VCaP (cell line): Measurements from ENCODE around the gene APOF.

ENCODE experiments used
- H3K27ac ChIP-seq: fragments of 450-650 bp; 2 replicates; pipeline ENCODE4 v1.5.1; 2017
- CTCF ChIP-seq: fragments of 450-650 bp; conservative IDR thresholded peaks from 2 replicates; pipeline ENCODE4 v1.5.1; 2017; ENCODE audit warnings: mild to moderate bottlenecking, moderate library complexity

Gene APOF

DNA sequence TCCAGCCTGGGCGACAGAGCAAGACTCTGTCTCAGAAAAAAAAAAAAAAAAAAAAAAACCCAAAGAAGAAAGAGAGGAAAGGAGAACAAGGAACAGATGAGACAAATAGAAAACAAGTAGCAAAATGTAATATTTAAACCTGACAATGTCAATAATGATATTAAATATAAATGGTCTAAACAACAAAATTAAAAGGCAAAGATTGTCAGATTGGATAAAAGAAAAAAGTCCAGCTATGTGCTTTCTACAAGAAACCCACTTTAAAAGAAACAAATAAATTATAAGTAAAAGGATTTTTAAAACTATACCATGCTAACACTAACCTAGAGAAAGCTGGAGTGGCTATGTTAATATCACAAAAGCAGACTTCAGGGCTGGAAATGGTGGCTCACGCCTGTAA is 29.7 kb upstream of the APOF start:
- no peak for TF ChIP-seq CTCF
- no peak overlapping the region for H3K27ac ChIP-seq

- no peak for TF ChIP-seq CTCF
These were observed 29.1 kb upstream of the APOF start for GRCh38 chr12:56391721-56392120.

DNA sequence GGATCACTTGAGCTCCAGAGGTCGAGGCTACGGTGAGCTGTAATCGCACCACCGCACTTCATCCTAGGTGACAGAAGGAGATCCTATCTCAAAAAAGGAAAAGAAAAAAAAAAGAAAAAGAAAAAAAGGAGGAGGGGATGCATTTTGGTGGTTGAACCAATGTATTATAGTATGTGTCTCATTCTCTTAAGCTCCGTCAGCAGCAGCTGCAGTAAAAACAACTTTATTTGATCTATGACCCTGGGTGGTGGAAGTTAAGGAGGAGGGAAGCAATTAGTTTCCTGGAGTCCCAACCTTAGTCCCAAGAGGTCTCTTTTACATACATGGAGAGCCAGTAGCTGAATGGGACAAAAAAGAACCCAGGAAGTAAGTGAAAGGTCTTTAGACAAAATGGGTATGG is 26.8 kb upstream of the APOF start:
- H3K27ac ChIP-seq = no peak overlapping the region
- TF ChIP-seq CTCF = no peak

More at GRCh38 chr12:56391721-56392120, 29.1 kb upstream of the APOF start:
- H3K27ac ChIP-seq = no peak overlapping the region

DNA sequence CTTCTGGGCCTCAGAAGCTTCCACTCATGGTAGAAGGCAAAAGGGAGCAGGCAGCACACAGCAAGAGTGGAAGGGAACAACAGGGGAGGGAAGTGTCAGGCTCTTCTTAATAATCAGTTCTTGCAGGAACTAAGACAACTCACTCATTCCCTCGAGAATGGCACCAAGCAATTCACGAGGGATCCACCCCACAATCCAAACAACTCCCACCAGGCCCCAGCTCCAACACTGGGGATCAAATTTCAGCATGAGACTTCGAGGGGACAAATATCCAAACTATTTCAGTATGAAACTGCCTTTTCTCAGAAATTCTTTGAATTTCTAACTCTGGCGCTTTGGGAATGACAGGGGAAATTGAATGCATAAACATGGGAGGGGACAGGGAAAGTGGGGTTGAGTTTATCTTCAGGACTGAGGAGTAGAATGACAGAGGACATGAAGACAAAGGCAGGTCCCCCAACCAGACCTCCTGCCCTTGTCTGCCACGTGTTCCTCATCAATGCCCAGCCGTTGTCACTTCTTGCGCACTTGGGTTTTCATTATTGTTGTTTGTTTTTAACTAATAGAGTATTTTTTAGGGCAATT is 24.6 kb upstream of the APOF start:
- H3K27ac ChIP-seq = no peak overlapping the region
- TF ChIP-seq CTCF = no peak

- TF ChIP-seq CTCF = no peak
- no peak overlapping the region for H3K27ac ChIP-seq
These were observed 23.2 kb upstream of the APOF start for GRCh38 chr12:56385873-56386272.

DNA sequence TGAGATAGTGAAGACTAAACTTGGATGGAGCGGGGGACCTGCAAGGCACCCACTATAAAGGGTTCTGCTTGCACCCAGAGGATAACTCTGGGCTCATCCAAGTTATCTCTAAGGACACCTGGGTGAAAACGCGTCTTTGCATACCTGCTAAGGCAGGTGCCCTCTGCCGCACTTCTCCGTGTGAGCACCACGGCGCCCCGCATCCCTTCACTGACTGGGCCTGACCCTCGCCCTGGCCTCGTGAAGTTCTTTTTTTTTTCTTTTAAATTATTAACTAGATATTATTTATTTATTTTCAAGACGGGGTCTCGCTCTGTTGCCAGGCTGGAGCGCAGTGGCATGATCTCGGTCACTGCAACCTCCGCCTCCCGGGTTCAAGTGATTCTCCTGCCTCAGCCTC is 20.0 kb upstream of the APOF start:
- H3K27ac ChIP-seq = no peak overlapping the region
- no peak for TF ChIP-seq CTCF

- no peak for TF ChIP-seq CTCF
- H3K27ac ChIP-seq = no peak overlapping the region
These were observed 15.3 kb upstream of the APOF start for GRCh38 chr12:56377989-56378316.
